ENCODE results near the gene SRGN.

DNA sequence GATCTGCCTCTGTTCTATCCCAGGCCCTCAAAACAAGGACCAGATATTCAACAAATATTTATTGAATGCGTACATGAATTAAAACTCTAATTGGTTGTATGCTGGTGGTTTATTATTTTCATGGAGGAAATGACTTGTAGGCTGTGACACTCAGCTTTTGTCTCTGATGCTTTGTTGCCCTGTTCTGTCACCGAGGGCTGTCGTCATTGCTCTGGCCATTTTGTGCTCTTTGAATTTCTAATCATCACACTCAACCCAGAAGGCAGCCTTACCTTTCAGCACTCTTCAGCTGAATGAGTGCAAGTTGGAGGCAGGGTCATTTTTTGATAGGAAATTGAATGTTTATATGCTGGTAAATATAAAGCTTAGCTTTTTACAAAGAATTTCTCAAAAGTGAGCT is 14.5 kb downstream of the SRGN start:
- TF ChIP-seq, protein P1, sequence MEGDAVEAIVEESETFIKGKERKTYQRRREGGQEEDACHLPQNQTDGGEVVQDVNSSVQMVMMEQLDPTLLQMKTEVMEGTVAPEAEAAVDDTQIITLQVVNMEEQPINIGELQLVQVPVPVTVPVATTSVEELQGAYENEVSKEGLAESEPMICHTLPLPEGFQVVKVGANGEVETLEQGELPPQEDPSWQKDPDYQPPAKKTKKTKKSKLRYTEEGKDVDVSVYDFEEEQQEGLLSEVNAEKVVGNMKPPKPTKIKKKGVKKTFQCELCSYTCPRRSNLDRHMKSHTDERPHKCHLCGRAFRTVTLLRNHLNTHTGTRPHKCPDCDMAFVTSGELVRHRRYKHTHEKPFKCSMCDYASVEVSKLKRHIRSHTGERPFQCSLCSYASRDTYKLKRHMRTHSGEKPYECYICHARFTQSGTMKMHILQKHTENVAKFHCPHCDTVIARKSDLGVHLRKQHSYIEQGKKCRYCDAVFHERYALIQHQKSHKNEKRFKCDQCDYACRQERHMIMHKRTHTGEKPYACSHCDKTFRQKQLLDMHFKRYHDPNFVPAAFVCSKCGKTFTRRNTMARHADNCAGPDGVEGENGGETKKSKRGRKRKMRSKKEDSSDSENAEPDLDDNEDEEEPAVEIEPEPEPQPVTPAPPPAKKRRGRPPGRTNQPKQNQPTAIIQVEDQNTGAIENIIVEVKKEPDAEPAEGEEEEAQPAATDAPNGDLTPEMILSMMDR (IDR thresholded peaks at IDR 0.05) = no peak
- TF ChIP-seq POLR2A (IDR thresholded peaks at IDR 0.05) (no peak), POLR2AphosphoS5 (IDR thresholded peaks at IDR 0.05) (no peak), EP300 (IDR thresholded peaks at IDR 0.05) (no peak)

Measured in upper lobe of left lung (tissue), 4 donors.